ENCODE results near the gene DGUOK. TPM values are rescaled to one million over a fixed set of nuclear protein-coding genes. Genes with fewer than 3 reads are reported as not detected.

The DGUOK gene
- polyA plus RNA-seq, 4 donors: 63.7 to 71.8 (median 71.2) TPM

DNA sequence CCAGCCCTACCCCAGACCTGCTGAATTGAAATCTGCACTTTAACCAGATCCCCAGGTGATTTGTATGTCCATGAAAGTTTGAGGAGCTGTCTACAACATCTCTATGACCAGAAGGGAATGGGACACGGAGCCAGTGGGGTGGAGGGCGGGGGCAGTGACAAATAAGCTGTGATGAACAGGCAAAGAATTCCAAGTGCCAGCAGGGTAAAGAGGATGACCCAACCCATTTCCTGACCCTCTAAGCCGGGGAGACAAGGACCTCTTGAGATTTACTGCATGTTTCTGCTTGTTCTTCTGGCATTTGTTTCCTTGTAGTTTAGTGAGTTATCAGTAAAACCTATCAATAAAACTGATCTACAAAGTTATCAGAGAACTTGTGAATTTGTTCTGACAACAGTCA, 66.7 kb downstream of the DGUOK start:
- no peak for DNase-seq (ENCODE audit: low read depth in 4 of 4, low spot score in 3 of 4)

DNA sequence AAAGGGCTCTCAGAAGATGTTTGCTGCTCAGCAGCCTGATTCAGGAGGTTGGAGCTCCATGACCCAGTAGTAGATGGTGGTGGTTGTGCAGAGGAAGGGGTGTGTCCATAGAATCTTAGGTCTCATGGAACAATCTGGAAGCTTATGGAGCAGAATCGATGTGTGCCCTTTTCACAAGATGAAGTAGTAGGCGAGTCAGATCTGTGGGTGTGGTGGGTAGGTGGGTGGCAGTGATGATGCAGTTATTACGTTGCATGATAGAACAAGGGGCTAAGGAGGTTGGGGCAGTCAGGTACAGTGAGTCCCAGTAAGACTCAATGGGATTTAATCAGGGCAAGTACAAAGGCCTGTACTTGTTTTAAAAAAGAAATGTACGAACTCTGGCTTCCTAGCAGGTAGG, 67.1 kb downstream of the DGUOK start:
- no peak for DNase-seq (ENCODE audit: low read depth in 4 of 4, low spot score in 3 of 4)

- DNase-seq (ENCODE audit: low read depth in 4 of 4, low spot score in 3 of 4): no peak
Observed at GRCh38 chr2:73994178-73994831, 67.6 kb downstream of the DGUOK start.

DNA sequence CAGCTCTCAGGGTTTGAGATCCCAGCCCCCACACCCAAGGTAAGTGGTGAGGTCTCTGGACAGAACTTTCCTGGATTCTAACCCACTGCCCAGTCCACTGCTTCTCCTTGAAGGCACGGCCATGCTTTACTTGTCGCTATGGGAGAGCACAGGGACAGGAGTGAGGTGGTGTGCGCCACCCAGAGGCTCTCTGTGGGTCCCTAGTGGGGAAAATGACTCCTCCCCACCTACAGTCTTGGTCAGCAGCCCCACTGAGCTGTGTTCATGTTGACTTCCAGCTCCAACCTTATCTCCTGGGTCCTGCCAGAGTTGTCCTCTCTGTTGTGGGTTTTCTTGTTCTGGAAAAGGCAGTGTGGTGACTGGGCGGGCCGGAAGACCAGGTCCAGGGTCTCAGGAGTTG, 69.1 kb downstream of the DGUOK start:
- no peak for DNase-seq (ENCODE audit: low read depth in 4 of 4, low spot score in 3 of 4)

GRCh38 chr2:73997813-73998212, 71.1 kb downstream of the DGUOK start:
- no peak for DNase-seq (ENCODE audit: low read depth in 4 of 4, low spot score in 3 of 4)

GRCh38 chr2:73998451-73998850, 71.8 kb downstream of the DGUOK start:
- DNase-seq (ENCODE audit: low read depth in 4 of 4, low spot score in 3 of 4): no peak

DNA sequence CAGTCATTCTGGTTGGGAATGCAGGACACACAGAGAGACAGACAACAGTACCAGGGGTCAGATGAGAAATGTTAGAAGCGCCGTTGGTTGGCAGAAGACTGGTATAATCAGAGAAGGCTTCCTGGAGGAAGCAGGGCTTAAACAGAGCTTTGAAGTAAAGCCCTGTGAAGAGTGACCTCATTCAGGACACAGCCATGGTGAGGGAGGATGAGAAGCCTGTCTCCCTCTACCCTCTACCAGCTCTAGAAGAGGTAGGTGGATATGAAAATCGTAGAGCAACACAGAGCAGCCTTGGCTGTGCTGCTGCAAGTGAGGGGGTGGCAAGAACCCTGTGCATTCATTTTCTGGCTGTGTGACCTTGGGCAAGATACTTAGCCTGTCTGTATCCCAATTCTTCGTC, 72.3 kb downstream of the DGUOK start:
- no peak for DNase-seq (ENCODE audit: low read depth in 4 of 4, low spot score in 3 of 4)

DNA sequence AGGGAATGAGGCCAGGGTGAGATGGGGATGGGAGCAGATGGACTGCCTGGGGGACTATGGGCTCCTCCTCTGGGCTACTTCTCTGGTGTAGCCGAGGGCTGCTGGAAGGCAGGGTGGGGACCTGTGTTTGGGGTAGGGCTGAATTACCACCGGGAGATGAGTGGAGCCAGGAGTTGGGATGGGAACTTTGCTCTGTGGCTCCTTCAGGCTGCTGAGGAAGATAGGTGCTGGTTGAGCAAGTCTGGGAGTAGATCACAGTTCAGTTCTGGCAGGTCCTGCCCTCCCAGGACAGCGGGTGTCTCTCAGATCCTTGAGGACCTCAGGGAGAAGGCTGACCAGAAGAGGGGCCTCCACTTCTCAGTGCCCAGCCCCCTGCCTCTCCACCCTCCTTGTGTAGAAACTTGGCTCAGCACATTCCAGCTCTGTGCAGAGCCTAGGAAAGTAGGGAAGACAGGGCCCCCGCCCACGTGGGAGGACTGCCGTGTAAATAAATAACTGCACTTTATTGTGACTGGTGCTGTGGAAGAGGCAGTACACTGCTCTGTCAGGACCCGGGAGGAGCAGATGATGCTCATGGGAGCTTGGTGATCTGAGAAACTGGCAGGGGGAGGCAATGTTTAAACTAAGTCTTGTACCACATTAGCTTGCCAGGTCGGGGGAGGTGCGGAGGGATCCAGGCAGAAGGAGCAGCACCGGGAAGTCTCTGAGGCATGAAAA, 73.4 kb downstream of the DGUOK start:
- DNase-seq (ENCODE audit: low read depth in 4 of 4, low spot score in 3 of 4): peak in 1 of 4 donors; percentile 54

DNA sequence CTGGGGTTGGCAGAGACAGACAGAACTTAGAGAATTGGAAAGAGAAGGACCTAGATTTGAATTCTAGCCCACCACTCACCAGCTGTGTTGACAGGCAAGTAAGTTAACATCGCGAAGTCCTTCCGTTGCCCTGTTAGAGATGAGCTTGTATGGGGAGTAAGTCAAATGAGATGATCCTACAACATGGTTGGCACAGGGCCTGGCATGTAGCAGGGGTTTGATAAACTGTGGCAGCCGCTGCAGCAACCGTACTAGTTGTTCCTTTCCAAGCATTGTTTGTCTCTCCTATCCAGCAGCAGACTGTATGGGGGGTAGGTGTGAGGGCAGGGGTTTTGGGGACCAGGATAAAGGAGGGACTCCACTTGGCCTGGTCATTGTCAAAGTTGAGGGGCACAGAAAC, 74.0 kb downstream of the DGUOK start:
- DNase-seq (ENCODE audit: low read depth in 4 of 4, low spot score in 3 of 4): no peak

GRCh38 chr2:74001121-74001520, 74.4 kb downstream of the DGUOK start:
- DNase-seq (ENCODE audit: low read depth in 4 of 4, low spot score in 3 of 4): no peak

DNA sequence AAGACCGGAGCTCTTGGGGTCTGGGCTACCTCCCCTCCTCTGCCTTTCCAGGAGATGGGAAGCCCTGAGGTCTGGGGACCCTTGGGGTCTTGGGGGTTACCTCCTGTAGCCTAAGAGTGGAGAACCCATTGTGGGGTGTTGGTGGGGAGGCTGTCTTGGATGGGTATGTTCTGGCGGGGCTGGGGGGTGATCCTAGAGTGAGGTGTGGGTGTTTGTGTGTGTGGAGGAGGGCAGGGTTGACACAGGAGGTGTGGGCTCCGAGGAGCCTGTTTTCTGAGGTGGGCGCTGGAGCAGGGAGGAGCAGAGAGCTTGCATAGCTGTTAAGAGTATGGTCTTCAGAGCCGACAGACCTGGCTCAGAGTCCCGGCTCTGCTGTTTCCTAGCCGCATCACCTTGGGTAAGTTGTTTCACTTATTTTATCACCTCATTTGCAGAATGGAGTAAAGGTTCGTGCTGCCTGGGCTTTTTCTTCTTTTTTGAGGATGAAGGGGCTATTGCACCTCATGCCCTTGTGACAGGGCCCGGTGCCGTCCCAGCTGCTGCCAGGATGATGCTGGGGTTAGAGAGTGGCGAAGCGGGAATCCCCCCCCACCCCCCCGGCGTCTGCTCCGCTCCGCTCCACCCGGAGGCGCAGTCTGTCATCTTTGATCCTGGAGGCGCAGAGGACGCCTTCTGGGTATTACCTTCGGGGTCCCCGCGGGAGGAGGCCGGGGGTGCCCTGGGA, 75.3 kb downstream of the DGUOK start:
- no peak for DNase-seq (ENCODE audit: low read depth in 4 of 4, low spot score in 3 of 4)

- DNase-seq (ENCODE audit: low read depth in 4 of 4, low spot score in 3 of 4): peak in 1 of 4 donors; percentile 71
Observed at GRCh38 chr2:74002505-74003421, 76.1 kb downstream of the DGUOK start.

DNA sequence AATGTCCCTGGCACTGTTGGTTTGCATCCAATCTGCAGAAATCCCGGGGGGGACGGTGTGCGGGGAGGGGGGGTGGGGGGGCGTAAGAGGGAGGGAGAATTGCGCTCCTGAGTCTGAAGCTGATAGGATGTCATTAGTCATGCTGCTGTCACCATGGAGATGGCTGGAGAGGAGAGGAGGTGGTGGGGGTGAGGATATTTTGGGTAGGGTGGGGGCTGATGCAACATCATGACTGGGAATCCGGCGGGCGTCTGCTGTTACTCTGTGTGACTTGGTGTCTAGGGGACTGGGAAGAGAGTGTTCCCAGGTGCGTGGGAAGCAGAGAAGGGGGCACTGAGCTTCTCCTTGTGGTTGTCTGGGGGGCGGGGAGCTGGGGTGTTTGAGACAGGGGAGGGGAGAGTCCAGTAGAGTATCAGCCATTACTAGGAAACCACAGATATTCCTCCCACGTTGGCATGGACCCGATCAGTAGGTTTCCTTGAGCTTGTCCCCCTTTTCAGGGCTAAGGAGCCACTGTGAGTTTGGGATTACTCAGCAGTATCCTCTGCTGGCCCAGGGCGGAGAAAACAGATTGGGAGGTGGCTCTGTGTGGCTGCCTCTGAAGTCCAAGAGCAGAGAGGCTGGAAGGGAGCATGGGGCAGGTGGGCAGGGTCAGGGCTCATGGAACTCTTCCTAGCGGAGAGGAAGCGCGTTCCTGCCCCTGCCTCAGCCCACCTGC, 77.0 kb downstream of the DGUOK start:
- DNase-seq (ENCODE audit: low read depth in 4 of 4, low spot score in 3 of 4): no peak

- DNase-seq (ENCODE audit: low read depth in 4 of 4, low spot score in 3 of 4): no peak
Observed at GRCh38 chr2:74004212-74005182, 77.8 kb downstream of the DGUOK start.

- DNase-seq (ENCODE audit: low read depth in 4 of 4, low spot score in 3 of 4): no peak
Observed at GRCh38 chr2:74005786-74006185, 79.1 kb downstream of the DGUOK start.

- no peak for DNase-seq (ENCODE audit: low read depth in 4 of 4, low spot score in 3 of 4)
Observed at GRCh38 chr2:74006459-74006858, 79.8 kb downstream of the DGUOK start.

- DNase-seq (ENCODE audit: low read depth in 4 of 4, low spot score in 3 of 4): no peak
Observed at GRCh38 chr2:74007121-74007520, 80.4 kb downstream of the DGUOK start.

DNA sequence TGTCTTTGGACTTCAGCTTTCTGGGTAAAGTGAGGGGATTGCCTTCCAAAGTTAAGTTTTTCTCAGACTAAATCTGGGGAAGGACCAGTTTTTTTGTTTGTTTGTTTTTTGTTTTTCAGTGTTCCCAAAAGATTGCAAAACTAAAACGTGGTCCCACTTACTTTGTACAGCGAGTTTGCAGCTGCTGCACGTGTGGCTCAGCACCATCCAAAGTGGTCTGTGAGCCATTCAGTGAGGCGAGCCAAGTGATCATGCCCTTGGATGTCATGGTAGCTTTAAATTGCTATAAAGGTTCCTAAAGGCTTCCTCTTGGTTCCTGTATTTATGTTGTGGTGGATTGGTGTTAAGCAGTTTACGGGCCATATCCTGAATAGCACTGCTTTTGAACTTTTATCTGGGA, 81.0 kb downstream of the DGUOK start:
- DNase-seq (ENCODE audit: low read depth in 4 of 4, low spot score in 3 of 4): no peak
